Parathyroid adenoma (tissue), 2 donors: ENCODE results near the gene SDK2.

Experiments used
- H2AFZ ChIP-seq: fragments of 300-600 bp; sonication (generic); one replicate; pipeline ENCODE4 v1.7.0; 2017; ENCODE audit warnings: antibody characterized with exemption, mild to moderate bottlenecking
- H3K27ac ChIP-seq: fragments of 300-600 bp; sonication (generic); one replicate; pipeline ENCODE4 v1.7.0; 2017
- H3K27me3 ChIP-seq: fragments of 300-600 bp; sonication (generic); one replicate; pipeline ENCODE4 v1.7.0; 2017; ENCODE audit warnings: low read length; ENCODE audit not compliant: control insufficient read depth, insufficient read depth
- H3K36me3 ChIP-seq: fragments of 300-600 bp; sonication (generic); one replicate; pipeline ENCODE4 v1.7.0; 2017; ENCODE audit warnings: low read length; ENCODE audit not compliant: control insufficient read depth, insufficient read depth
- H3K4me1 ChIP-seq: fragments of 300-600 bp; sonication (generic); one replicate; pipeline ENCODE4 v1.7.0; 2017; ENCODE audit warnings: control low read depth
- H3K4me2 ChIP-seq: fragments of 300-600 bp; sonication (generic); one replicate; pipeline ENCODE4 v1.7.0; 2017; ENCODE audit warnings: low read length
- H3K4me3 ChIP-seq: fragments of 300-600 bp; sonication (generic); one replicate; pipeline ENCODE4 v1.7.0; 2017; ENCODE audit warnings: low read depth, low read length
- H3K79me2 ChIP-seq: fragments of 300-600 bp; sonication (generic); one replicate; pipeline ENCODE4 v1.7.0; 2017; ENCODE audit warnings: control low read depth
- H3K9ac ChIP-seq: fragments of 300-600 bp; sonication (generic); one replicate; pipeline ENCODE4 v1.7.0; 2017; ENCODE audit warnings: mild to moderate bottlenecking
- H3K9me3 ChIP-seq: fragments of 300-600 bp; sonication (generic); one replicate; pipeline ENCODE4 v1.7.0; 2017; ENCODE audit warnings: low read length; ENCODE audit not compliant: control insufficient read depth
- TF ChIP-seq, protein P1 (sequence below): fragments of 300-600 bp; sonication (generic); IDR thresholded peaks from one replicate; pipeline ENCODE4 v1.7.0; 2017; ENCODE audit warnings: antibody characterized with exemption, mild to moderate bottlenecking
- donor health status: primary hyperparathyroidism.

Gene SDK2

GRCh38 chr17:73511719-73512115, 132.5 kb downstream of the SDK2 start:
- Histone ChIP-seq H3K79me2 (no peaks in the 10 kb centered on the region), H3K36me3 (no peaks in the 10 kb centered on the region), H3K27ac (no peak overlapping the region), H3K9me3 (no peaks in the 10 kb centered on the region), H3K4me3 (no peak overlapping the region), H3K4me1 (no peaks in the 10 kb centered on the region), H3K4me2 (no peak overlapping the region), H2AFZ (no peak overlapping the region), H3K9ac (no peak overlapping the region), H3K27me3 (no peaks in the 10 kb centered on the region)
- TF ChIP-seq, protein P1, sequence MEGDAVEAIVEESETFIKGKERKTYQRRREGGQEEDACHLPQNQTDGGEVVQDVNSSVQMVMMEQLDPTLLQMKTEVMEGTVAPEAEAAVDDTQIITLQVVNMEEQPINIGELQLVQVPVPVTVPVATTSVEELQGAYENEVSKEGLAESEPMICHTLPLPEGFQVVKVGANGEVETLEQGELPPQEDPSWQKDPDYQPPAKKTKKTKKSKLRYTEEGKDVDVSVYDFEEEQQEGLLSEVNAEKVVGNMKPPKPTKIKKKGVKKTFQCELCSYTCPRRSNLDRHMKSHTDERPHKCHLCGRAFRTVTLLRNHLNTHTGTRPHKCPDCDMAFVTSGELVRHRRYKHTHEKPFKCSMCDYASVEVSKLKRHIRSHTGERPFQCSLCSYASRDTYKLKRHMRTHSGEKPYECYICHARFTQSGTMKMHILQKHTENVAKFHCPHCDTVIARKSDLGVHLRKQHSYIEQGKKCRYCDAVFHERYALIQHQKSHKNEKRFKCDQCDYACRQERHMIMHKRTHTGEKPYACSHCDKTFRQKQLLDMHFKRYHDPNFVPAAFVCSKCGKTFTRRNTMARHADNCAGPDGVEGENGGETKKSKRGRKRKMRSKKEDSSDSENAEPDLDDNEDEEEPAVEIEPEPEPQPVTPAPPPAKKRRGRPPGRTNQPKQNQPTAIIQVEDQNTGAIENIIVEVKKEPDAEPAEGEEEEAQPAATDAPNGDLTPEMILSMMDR, result no peak

GRCh38 chr17:73510981-73511718, 133.1 kb downstream of the SDK2 start:
- H3K4me2 ChIP-seq, result no peak overlapping the region
- no peak overlapping the region for H3K27ac ChIP-seq
- H3K9me3 ChIP-seq, result no peaks in the 10 kb centered on the region
- TF ChIP-seq, protein P1, result no peak
- H3K4me1 ChIP-seq, result no peaks in the 10 kb centered on the region
- no peak overlapping the region for H2AFZ ChIP-seq
- no peaks in the 10 kb centered on the region for H3K79me2 ChIP-seq
- H3K9ac ChIP-seq, result no peak overlapping the region
- no peaks in the 10 kb centered on the region for H3K36me3 ChIP-seq
- no peaks in the 10 kb centered on the region for H3K27me3 ChIP-seq
- no peak overlapping the region for H3K4me3 ChIP-seq

- no peak overlapping the region for H3K9ac ChIP-seq
These were observed 135.2 kb downstream of the SDK2 start for GRCh38 chr17:73508931-73509605.

DNA sequence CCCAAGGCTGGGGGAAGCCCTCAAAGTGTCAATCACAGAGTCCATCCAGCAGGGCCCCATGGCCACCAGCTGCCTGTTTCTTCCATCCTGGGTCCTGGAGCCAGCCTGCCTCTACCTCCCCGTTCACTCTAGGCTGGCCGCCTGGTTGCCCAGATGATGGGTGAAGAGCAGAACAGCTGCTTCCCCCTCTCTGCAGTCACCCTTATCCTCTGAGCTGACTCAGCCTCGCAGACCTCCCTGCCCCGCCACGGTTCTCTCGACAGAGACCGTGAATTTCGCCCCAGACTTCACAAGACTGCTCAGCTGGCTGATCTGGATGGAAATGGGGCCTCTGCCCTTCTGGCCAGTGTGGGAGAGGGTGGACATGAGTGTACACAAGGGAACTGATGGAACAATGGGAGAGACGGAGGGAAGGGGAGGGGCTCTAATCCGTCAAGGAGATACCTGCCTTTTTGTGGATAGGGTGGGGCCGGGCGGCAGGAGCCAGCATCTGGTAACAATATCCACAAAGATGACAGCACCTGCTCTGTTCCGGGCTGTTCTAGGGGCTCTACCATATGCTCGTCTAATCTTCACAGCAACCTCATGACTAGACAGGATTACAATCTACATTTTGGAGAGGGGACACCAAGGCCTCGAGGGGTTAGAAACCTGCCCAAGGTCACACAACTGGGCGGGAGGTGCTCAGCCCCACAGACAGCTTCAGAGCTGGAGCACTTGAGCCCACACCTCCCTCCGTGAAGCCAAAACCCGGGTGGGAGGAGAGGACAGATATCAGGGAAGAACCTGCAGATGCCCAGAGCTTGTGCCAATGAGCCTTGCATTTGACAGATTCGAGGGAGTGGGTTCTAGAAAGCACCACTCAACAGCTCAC, 136.0 kb downstream of the SDK2 start:
- H3K4me1 ChIP-seq, result no peaks in the 10 kb centered on the region
- H3K9me3 ChIP-seq, result no peaks in the 10 kb centered on the region
- no peak overlapping the region for H3K27ac ChIP-seq
- H3K79me2 ChIP-seq, result no peaks in the 10 kb centered on the region
- no peak overlapping the region for H3K4me3 ChIP-seq
- no peaks in the 10 kb centered on the region for H3K27me3 ChIP-seq
- H2AFZ ChIP-seq, result no peak overlapping the region
- no peak overlapping the region for H3K4me2 ChIP-seq
- TF ChIP-seq, protein P1, result no peak
- no peaks in the 10 kb centered on the region for H3K36me3 ChIP-seq
- no peak overlapping the region for H3K9ac ChIP-seq

More at GRCh38 chr17:73508931-73509605, 135.2 kb downstream of the SDK2 start:
- Histone ChIP-seq H3K36me3 (no peaks in the 10 kb centered on the region), H3K9me3 (no peaks in the 10 kb centered on the region), H3K4me1 (no peaks in the 10 kb centered on the region), H3K4me3 (no peak overlapping the region), H2AFZ (no peak overlapping the region), H3K27me3 (no peaks in the 10 kb centered on the region), H3K27ac (no peak overlapping the region), H3K4me2 (no peak overlapping the region), H3K79me2 (no peaks in the 10 kb centered on the region)
- TF ChIP-seq, protein P1, result no peak
